Effector memory CD4-positive, alpha-beta T cell (primary cell): Measurements from ENCODE around the gene NUP62CL.

Source experiments
- DNase-seq, 3 donors: peaks; one replicate each; pipeline ENCODE4 v3.0.0-alpha.2; 2020
- H3K27ac ChIP-seq: 2 replicates; pipeline ENCODE4 v1.7.0; 2013; ENCODE audit warnings: mild to moderate bottlenecking, low read length, moderate library complexity; ENCODE audit not compliant: insufficient read depth, poor library complexity, severe bottlenecking
- H3K27me3 ChIP-seq: replicated peaks from 2 replicates; pipeline ENCODE4 v1.7.0; 2013; ENCODE audit warnings: mild to moderate bottlenecking, low read length; ENCODE audit not compliant: insufficient read depth, control insufficient read depth, poor library complexity, severe bottlenecking
- H3K36me3 ChIP-seq: 2 replicates; pipeline ENCODE4 v1.7.0; 2013; ENCODE audit warnings: mild to moderate bottlenecking, low read length, moderate library complexity; ENCODE audit not compliant: control insufficient read depth, insufficient read depth
- H3K4me1 ChIP-seq: 2 replicates; pipeline ENCODE4 v1.7.0; 2013; ENCODE audit warnings: low read length, mild to moderate bottlenecking; ENCODE audit not compliant: control insufficient read depth, insufficient read depth, poor library complexity, severe bottlenecking
- H3K4me3 ChIP-seq: 2 replicates; pipeline ENCODE4 v1.7.0; 2013; ENCODE audit warnings: low read length, low read depth, mild to moderate bottlenecking; ENCODE audit not compliant: insufficient read depth, poor library complexity, severe bottlenecking
- H3K9me3 ChIP-seq: 2 replicates; pipeline ENCODE4 v1.7.0; 2013; ENCODE audit warnings: mild to moderate bottlenecking, low read length, moderate library complexity; ENCODE audit not compliant: control insufficient read depth
- total RNA-seq, 3 donors: gene quantifications; one replicate each; lab custom pipeline; 2026; lab: John Stamatoyannopoulos, UW

Gene NUP62CL, protein sequence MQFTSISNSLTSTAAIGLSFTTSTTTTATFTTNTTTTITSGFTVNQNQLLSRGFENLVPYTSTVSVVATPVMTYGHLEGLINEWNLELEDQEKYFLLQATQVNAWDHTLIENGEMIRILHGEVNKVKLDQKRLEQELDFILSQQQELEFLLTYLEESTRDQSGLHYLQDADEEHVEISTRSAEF
- total RNA-seq: 1.2 to 2.8 (median 1.6) reads per million in 3 donors

DNA sequence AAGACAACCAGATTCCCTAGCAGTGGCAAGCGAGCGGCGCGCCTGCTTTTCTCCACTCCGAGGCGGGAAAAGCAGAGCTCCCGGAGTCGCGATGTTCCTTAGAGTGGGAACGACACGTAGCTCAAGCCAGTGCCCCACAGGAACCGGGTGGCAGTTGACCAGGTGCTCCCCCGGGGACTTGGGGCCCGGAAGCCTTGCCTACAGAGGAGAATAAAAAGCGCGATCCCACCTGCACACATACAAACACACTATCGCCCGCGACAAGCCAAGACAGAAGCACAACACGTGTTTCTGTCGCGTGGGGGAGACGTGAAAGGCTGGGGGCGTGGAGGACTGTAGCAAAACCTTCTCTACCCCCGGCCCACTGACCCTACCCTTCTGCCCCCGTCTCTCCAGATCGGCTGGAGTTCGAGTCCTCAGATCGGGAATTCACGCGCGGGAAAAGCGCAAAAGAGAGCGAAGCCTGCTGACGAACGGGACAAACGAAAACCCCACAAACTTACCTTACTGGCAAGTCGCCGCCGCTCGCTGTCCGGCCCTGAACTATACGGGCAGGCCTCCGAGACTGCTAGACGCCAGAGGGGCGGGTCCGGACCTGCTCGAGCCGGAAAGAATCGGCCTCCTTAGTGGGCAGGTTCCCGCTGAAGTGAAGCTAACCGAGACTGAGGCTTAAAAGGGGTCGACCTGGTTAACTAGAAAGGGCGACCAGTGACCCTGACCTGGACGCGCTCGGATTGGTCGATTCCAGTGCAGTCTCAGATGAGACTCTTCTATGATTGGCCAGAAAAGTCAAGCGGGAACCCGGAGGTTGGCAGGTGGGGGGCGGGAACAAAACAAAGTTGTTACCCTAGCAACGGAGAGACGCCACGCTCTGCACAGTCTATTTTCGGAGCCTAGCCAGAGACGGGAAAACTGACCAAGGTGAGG, at the start of gene NUP62CL, which contains the start of gene DNAAF6:
NUP62CL (minus strand) TSS at position 664 of the 927 bp plus-strand sequence. CDS start 31,287 bp downstream, outside the sequence.
DNAAF6 (plus strand) TSS at position 842 of the 927 bp plus-strand sequence. CDS start 6,265 bp downstream, outside the sequence.
- no peaks in the 10 kb centered on the region for H3K36me3 ChIP-seq
- H3K27ac ChIP-seq: peak within 1 kb of the TSS; percentile 45
- H3K9me3 ChIP-seq: no peaks in the 10 kb centered on the region
- H3K27me3 ChIP-seq: no peaks in the 10 kb centered on the region
- peak; percentile 53 to 68 (median 60) for DNase-seq
- peak within 1 kb of the TSS; percentile 73 for H3K4me3 ChIP-seq
- H3K4me1 ChIP-seq: no peaks in the 10 kb centered on the region

DNA sequence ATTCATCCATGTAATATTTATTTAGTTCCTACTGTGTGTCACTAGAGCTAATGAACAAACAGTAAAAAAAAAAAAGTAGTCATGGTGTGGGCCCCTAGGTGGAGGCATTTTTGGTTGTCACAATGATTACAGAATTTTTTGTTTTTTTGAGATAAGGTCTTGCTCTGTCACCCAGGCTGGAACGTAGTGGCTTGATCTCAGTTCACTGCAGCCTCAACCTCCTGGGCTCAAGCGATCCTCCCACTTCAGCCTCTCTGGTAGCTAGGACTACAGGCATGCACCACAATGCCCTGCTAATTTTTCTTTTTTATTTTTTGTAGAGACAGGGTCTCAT, 22.2 kb upstream of the NUP62CL start:
- DNase-seq: no peak
- Histone ChIP-seq H3K4me3 (no peak overlapping the region), H3K27ac (no peak overlapping the region), H3K27me3 (no peaks in the 10 kb centered on the region), H3K4me1 (no peaks in the 10 kb centered on the region), H3K36me3 (no peaks in the 10 kb centered on the region), H3K9me3 (no peaks in the 10 kb centered on the region)

DNA sequence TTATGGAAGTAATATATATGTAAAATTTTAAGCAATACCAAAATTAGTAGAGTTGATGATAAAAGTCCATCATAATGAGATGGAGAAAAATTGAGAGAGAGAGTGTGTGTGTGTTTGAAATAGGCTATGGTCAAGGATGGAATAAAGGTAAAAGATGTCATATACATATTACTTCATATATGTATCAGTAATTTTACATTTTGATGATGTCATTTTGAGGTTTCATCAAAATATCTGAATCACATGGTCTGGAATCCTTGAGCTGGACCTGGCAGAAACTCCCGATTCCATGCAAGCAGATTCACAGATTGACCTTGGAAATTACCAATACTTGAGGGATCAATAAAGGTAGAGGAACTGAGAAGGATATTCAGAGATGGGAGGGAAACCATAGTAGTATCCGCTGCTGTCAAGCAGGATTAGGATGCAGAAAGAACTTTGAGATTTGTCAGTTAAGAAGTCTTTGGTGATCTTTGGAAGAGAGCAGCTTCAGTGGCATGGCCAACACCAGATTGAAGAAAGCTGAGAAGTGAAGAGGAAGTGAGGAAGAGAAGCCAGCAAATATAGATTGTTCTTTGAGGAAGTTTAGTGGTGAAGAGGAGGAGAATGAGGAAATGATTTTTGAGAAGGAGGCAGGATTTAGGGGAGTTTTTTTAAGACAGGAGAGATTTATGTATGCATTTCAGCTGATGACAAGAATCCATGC, 21.7 kb upstream of the NUP62CL start:
- Histone ChIP-seq H3K27me3 (no peaks in the 10 kb centered on the region), H3K9me3 (no peaks in the 10 kb centered on the region), H3K27ac (no peak overlapping the region), H3K4me3 (no peak overlapping the region), H3K4me1 (no peaks in the 10 kb centered on the region), H3K36me3 (no peaks in the 10 kb centered on the region)
- DNase-seq: no peak

DNA sequence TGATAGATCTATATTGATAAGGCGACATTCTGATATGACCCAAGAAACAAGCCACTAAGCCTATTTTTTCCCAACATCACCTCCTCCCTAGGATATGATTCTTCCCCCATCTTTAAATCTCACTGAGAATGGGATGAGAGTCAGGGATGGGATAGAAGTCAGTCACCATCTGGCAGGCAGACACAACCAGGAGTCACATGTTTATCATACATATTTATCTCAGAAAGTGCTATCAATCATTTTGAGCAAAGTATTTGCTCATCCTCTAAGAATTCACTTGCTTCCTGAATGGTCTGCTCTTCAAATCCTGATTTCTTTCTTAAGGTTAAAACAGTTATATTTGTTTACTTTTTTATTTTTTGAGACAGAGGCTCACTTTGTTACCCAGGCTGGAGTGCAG, 20.5 kb upstream of the NUP62CL start:
- Histone ChIP-seq H3K4me3 (no peak overlapping the region), H3K9me3 (no peaks in the 10 kb centered on the region), H3K4me1 (no peaks in the 10 kb centered on the region), H3K27ac (no peak overlapping the region), H3K27me3 (no peaks in the 10 kb centered on the region), H3K36me3 (no peaks in the 10 kb centered on the region)
- no peak for DNase-seq

DNA sequence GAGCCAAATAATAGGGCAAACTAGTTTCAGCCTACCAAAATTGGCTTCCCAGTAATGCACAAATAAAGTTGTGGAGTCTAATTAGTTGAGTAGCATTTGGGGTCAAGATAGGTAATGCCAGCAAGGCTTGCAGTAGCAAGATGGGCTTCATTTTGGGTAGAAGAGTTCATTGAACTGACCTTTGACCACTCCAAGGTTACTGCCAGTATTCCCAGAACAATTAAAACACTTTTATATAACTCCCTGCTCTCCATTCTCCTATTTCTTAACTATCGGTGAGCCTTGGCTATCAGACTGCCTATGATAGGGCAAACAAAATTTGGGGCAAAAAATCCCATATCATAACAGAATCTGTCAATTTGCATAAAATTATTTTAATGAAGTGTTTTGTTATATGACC, 7.2 kb upstream of the NUP62CL start:
- Histone ChIP-seq H3K27ac (no peak overlapping the region), H3K4me3 (no peak overlapping the region), H3K36me3 (no peaks in the 10 kb centered on the region), H3K27me3 (no peaks in the 10 kb centered on the region), H3K9me3 (no peaks in the 10 kb centered on the region), H3K4me1 (no peaks in the 10 kb centered on the region)
- DNase-seq: no peak

DNA sequence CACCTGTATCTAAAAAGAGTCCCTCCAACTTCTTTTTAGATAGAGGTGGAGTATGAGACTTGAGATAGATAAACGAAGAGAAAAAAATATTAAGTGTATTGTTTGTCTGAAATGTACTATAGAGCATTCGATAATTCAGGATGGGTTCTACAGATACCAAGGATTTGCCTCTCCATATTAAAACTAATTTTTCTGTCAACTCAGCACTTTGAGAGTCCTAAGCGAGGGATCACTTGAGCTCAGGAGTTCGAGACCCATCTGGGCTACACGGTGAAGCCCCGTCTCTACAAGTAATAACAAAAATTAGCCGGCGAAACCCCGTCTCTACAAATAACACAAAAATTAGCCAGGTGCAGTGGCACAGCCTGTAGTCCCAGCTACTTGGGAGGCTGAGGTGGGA, 1.7 kb upstream of the NUP62CL start:
- H3K4me1 ChIP-seq: no peaks in the 10 kb centered on the region
- H3K9me3 ChIP-seq: no peaks in the 10 kb centered on the region
- H3K36me3 ChIP-seq: no peaks in the 10 kb centered on the region
- DNase-seq: no peak
- H3K27ac ChIP-seq: no peak overlapping the region
- no peaks in the 10 kb centered on the region for H3K27me3 ChIP-seq
- H3K4me3 ChIP-seq: no peak overlapping the region

DNA sequence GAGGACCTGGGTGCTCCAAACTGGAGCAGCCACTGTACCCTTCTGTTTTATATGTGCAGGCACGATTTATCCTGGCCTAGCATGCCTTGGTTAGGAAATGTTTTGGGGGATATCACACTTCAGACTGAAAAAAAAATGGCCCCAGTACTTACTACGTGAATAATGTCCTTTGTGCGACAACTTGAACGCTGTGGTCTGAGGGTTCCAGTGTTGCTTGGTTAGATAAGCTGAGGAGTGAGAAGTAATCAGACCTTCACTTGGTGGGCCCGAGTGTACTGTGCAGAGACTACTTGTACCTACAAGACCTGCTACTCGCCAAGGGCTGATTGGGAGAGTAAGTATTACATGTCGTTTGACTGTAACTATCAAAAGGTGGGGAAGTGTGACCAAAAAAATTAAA, 856 bp upstream of the NUP62CL start:
- H3K27me3 ChIP-seq: no peaks in the 10 kb centered on the region
- no peak overlapping the region for H3K4me3 ChIP-seq
- no peak for DNase-seq
- H3K36me3 ChIP-seq: no peaks in the 10 kb centered on the region
- H3K4me1 ChIP-seq: no peaks in the 10 kb centered on the region
- no peak overlapping the region for H3K27ac ChIP-seq
- no peaks in the 10 kb centered on the region for H3K9me3 ChIP-seq

DNA sequence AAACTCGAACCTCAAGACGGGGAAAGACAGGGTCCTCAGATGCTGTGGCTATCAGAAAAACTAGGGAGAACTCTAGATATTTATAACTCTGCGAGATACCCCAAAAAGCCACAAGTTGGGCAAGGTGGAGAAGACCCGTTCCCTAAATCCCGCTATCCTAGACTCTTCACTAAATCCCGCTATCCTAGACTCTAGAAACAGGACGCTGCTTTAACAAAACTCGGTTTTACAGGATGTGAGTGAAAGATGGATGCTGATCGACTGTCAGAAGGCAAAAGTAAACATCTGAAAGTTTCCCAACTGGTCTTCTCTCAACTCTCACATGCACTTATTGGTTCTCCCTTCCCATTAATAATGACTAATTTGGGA, 448 bp upstream of the NUP62CL start:
- H3K27me3 ChIP-seq: no peaks in the 10 kb centered on the region
- peak overlapping the region; percentile 73 for H3K4me3 ChIP-seq

DNA sequence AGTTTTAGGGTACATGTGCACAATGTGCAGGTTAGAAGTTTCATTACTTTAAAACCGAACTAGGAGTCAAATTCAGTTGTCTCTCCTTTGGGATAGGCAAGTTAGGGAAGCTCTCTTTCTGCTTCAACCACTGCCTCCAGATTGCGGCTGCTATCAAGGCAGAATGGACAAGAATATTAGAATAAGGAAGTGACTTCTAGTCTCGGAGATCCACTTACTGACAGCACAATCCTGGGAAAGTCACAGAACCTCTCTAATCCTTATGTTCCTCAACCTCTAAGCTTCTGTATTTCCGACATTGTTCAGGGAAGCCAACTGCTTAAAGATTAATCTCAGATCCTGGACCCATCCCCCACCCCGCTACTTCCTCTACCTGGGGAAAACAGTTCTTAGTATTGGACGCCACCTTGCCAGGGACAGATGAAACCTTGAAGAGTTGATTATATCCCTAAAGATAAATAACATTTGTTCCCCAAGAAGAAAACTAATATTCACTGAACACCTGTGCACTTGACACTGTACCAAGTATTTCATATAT, 2.1 kb downstream of the NUP62CL start:
- Histone ChIP-seq H3K27ac (no peak overlapping the region), H3K4me1 (no peaks in the 10 kb centered on the region), H3K9me3 (no peaks in the 10 kb centered on the region), H3K36me3 (no peaks in the 10 kb centered on the region), H3K27me3 (no peaks in the 10 kb centered on the region), H3K4me3 (no peak overlapping the region)
- DNase-seq: no peak

More for the DNA sequence above, 448 bp upstream of the NUP62CL start:
- DNase-seq: no peak
- Histone ChIP-seq H3K27ac (no peak overlapping the region), H3K4me1 (no peaks in the 10 kb centered on the region), H3K9me3 (no peaks in the 10 kb centered on the region), H3K36me3 (no peaks in the 10 kb centered on the region)
